GM18517 (cell line): ENCODE data around the gene GCNT1.
"Not testable (repeated sequence)": the region's sequence is repeated elsewhere in the genome, so short reads cannot be mapped to it uniquely, and the experiment has no call there.

Experiments used
- ATAC-seq: cut with Tn5 transposase; IDR thresholded peaks from one replicate; pipeline ENCODE4 v1.9.1; 2021; ENCODE audit warnings: mild to moderate bottlenecking, moderate library complexity; ENCODE audit not compliant: unreplicated experiment

The GCNT1 gene

DNA sequence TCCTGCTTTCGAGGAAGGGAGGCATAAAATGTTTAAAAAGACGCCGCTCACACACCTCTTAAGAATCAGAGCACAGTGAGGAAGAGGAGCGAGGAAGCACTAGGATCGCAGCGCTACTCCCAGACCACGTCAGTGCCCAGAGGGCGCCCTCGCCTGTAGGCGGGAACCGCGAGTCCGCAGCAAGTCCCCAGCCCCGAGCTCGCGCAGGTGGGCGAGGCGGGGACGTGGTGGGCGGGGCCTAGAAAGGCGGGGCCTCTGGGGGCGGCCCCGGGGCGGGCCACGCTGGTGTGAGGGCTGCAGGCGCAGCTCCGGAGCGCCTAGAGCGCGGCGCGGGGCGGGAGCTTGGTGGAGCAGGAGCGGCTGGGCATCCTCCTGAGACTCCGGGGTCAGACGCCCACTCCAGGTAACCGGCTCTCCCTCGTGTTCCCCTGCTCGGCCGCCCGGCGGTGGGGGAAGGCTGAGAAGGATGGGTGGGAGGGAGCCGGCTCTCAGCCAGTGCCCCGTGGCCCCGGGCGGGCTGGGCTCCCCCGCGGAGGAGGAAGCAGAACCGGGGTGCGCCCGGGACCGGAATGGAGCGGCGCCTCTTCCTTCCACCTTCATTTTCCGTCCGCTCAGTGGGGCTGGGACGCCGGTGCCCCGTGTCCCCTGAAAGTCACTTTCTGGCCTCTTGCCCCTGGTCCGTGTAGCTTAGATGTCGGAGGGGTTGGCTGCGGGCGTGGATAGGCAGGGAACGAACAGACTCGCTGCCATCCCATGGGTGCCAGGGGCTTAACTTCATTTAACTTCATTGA is at the start of gene GCNT1:
GCNT1 (plus strand) TSS at position 280 of the 791 bp plus-strand sequence. CDS start 43,200 bp downstream, outside the sequence.
- peak; percentile 76 for ATAC-seq

DNA sequence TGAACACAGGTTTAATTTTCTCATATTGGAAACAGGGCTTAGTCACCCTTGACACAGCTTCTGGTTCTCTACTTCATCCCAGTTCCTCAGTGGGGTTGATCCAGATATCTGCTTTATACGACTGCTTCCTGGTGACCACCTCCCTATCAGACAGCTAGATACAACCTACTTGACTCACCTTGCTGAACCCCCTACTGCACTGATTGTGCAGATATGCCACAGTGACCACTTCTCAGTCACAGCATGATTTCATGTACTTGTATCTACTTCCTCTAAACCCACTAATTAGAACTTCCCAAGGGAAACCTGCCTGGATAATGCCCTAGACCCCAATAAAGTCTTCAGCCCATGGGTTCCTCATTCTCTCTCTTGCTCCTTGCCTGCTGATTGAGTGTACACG is 46.3 kb upstream of the GCNT1 start:
- ATAC-seq: no peak

DNA sequence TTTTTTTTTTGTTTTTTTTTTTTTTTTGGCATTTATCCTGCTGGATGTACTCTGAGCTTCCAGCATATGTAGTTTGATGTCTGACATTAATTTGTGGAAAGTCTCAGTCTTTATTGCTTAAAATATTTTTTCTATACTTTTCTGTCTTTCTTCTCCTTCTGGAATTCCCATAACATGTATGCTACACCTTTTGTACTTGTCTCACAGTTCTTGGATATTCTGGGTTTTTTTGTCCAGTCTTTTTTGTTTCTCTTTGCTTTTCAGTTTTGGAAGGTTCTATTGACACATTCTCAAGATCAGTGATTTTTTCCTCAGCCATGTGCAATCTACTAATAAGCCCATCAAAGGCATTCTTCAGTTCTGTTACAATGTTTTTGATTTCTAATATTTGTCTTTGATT is 45.3 kb upstream of the GCNT1 start:
- ATAC-seq: no peak

DNA sequence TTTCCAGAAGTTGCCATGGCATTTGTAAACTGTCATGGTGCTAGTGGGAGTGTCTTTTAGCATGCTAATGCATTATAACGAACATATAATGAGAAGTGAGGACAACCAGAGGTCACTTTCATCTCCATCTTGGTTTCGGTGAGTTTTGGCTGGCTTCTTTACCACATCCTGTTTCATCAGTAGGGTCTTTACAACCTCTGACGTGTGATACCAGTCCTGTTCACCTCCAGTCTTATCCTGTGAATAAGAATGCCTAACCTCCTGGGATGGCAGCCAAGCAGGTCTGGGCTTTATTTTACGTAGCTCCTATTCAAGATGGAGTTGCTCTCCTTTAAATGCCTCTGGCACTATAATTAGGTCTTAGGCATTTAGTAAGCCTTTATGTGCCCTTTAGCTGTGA is 44.3 kb upstream of the GCNT1 start:
- no peak for ATAC-seq

DNA sequence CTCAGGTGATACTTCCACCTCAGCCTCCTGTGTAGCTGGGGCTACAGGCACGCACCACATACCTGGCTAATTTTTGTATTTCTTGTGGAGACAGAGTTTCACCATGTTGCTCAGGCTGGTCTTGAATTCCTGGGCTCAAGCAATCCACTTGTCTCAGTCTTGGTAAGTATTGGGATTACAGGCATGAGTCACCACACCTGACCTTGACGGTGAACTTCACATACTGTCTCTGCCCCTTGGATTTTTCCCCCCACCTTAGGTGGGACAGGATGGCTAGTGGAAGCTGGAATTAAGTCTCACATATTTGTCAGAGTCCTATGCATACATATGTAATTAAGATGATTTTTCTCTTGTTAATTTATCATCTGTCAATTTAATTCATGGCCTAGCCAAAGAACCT is 43.8 kb upstream of the GCNT1 start:
- no peak for ATAC-seq

DNA sequence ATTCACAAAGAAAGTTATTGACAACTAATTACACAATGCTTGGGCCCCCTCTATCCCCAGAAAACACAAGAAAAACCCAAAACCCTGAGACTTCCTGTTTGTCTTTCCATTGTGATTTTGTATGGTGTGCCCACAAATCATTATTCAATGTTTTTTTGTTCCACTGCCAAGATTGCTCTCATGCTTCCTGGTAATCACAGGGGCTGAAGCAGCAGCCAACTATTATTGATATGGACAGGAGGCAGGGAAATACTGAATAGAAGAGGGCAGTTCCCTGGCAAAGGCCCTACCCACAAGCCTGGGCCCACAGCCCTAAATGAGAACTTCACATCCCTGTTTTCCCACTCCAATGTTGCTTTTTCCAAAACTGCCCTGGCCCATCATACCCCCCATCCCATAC is 43.3 kb upstream of the GCNT1 start:
- ATAC-seq: no peak

DNA sequence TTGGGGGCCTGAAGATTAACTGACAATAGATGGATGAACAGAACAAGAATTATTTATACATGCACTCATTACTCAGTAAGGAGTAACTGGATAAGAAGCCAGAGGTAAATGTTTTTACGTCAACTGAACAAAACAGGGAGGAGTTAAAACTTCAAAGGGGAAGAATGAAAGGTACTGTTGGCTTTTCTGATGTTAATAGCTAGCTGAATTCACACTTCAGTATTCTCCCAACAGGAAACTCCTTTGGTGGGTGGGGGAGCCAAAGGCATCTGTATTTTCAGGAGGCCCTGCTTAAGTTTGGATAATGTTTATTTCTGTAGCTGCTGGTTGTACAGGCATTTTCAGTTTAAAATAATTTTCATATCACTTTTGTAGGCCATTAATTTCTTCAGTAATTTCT is 41.6 kb upstream of the GCNT1 start:
- no peak for ATAC-seq

DNA sequence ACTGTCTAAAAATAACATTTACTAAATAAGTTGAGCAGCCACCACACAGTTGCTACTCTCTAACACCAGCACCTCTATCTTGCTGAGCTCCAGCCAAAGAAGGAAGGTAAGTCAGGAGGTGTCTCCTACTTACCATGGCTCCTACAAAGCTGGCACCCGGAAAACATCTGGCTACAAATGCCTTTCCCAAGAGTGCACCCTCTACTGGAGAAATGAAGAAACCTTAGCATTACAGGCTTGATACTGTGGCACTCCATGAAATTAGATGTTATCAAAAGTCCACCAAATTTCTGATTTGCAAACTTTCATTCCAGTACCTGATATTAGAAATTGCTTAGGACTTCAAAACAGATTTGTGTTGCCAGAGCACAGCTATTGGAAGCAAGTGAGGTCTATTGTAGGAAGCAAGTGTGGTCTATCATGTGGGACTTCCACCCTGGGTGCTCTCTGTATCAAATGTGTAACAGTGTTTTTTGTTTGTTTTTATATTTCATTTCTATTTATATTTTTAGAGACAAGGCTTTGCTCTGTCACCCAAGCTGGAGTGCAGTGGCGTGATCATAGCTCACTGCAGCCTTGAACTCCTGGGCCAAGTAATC is 39.1 kb upstream of the GCNT1 start:
- no peak for ATAC-seq

DNA sequence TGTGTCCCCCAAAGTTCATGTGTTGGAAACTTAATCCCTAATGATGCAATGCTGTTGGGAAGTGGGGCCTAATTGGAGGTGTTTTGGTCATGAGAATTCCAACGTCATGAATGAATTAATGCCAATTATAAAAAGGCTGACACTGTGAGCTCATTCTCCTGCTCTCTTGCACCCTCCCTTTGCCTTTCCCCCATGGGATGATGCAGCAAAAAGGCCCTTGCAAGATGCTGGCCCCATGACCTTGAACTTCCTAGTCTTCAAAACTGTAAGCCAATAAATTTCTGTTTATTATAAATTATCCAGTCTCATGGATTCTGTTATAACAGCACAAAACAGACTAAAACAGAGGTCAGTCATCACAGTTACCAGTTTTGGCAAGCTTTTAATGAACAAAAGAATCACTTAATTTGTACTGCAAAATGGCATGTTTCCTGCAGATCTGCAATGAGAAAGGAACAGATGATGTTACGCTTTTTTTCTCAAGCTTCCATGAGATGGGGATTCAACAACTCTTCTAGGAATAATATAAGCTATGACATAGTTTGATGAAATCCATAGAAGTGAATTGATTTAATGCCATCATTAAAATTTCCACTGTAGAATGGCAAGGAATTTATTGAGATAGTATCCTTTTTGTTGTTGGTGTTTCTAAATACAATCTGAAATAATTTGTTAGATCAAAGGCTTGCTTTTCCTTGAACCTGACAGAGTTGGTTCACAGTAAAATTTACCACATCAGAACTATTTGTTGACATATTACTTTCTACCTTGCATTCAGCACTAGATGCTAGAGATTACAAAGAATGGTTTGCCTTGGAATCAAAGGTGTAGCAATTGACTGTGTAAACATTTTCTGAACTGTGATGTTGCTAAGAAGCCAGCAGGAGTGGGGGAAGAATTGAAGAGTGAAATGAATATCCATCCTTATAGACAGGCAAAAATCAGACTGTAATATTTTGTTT is 35.5 kb upstream of the GCNT1 start:
- no peak for ATAC-seq

DNA sequence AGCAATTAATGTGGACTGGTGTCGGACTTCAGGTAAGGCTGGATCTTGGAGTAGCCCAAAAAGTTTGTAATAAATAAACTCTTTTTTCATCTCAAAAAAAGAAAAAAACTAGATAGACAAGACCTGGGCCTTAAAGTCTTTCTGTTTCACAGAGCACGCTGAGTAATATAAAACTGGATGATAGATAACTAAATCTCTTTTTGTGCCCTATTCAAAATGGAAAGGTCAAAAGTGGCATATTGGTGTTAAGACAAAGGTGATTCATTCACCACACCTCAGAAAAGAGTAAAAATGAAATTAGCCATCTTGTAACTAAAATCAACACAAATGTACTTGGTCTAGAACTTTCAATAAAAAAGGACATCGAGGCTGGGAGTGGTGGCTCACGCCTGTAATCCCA is 34.5 kb upstream of the GCNT1 start:
- ATAC-seq: no peak

DNA sequence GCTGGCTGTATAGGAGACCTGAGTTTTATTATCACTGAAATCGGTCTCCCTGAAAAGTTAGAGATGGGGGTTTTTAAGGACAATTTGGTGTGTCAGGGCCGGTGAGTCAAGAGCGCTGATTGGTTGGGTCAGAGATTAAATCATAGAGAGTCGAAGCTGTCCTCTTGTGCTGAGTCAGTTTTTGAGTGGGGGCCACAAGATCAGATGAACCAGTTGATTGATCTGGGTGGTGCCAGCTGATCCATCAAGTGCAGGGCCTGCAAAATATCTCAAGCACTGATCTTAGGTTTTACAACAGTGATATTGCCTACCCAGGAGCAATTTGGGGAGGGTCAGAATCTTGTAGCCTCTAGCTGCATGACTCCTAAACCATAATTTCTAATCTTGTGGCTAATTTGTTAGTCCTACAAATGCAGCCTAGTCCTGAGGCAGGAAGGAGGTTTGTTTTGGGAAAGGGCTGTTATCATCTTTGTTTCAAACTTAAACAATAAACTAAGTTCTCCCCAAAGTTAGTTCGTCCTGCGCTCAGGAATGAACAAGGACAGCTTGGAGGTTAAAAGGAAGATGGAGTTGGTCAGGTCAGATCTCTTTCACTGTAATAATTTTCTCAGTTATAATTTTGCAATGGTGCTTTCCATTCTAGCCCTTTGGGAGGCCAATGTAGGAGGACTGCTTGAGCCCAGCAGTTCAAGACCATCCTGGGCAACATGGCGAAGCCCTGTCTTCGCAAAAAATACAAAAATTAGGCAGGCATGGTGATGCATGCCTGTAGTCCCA is 33.1 kb upstream of the GCNT1 start:
- no peak for ATAC-seq

DNA sequence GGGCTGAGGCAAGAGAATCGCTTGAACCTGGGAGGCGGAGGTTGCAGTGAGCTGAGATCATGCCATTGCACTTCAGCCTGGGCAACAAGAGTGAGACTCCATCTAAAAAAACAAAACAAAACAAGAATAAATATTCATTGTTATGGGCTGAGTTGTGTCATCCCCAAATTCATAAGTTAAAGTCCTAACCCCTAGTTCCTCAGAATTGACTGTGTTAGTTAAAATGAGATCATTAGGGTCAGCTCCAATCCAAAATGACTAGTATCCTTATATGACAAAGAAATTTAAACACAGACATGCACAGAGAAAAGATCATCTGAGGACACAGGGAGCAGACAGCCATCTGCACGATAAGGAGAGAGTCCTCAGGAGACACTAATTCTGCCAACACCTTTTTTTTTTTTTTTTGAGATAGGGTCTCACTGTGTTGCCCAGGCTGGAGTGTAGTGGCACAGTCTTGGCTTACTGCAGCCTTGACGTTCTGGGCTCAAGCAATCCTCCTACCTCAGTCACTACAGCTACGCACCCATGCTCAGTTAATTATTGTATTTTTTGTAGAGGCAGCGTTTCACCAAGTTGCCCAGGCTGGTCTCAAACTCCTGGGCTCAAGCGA is 32.1 kb upstream of the GCNT1 start:
- ATAC-seq: no peak

DNA sequence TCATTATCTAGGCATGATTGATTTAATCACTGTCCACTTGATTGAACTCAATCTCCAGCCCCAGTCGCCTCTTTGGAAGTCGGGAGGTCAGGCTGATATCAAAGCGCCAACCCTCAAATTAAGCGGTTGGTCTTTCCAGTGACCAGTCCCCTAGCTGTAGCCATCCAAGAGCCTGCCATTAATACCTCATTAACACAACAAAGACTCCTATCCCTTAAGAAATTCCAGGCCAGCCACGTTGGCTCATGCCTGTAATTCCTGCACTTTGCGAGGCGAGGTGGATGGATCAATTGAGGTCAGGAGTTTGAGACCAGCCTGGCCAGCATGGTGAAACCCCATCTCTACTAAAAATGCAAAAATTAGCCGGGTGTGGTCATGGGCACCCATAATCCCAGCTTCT is 27.4 kb upstream of the GCNT1 start:
- ATAC-seq: no peak

DNA sequence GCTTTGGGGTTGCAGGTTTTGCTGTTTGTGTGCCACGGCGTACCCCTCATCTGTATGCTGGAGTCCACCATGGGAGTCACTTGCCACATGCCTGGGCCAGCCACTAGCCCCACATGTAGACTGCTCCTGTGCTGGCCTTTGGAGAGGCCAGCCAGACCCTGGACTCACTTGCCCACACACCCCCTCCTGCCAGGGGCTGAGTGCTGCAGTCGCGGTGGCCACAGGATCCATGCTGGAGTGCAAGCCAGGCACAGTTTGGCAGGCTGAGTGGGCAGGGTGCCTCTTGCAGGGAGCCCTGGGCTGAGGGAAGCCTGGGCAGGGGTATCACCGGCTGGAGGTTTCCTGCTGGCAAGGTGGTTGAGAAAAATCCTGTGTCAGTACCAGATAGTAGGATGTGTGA is 25.6 kb upstream of the GCNT1 start:
- no peak for ATAC-seq

DNA sequence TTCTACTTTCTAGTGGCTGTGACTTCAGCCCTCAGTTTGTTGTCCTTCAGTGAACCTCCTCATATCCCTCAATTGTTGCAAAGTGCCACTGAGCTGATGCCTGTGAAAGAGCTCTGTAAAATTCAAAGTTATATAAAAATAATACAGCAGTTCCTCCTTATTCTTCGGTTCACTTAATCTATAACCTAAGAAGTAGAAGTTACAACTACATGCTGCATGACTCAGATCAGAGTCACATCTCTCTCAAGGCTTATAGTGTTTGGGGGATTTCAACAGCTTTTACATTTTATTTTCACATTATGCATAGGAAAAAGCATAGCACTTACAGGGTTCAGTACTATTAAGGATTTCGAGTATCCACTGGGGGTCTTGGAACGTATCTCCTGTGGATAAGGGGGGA is 25.1 kb upstream of the GCNT1 start:
- ATAC-seq: no peak

DNA sequence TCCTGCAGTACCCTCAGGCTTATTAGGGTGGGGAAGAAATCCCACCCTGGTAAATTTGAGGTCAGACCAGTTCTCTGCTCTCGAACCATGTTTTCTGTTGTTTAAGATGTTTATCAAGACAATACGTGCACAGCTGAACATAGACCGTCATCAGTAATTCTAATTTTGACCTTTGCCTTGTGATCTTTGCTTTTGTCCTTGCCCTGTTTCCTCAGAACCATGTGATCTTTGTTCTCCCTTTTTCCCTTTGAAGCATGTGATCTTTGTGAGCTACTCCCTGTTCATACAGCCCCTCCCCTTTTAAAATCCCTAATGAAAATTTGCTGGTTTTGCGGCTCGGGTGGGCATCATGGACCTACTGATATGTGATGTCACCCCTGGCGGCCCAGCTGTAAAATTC is 24.1 kb upstream of the GCNT1 start:
- not testable (repeated sequence) for ATAC-seq

DNA sequence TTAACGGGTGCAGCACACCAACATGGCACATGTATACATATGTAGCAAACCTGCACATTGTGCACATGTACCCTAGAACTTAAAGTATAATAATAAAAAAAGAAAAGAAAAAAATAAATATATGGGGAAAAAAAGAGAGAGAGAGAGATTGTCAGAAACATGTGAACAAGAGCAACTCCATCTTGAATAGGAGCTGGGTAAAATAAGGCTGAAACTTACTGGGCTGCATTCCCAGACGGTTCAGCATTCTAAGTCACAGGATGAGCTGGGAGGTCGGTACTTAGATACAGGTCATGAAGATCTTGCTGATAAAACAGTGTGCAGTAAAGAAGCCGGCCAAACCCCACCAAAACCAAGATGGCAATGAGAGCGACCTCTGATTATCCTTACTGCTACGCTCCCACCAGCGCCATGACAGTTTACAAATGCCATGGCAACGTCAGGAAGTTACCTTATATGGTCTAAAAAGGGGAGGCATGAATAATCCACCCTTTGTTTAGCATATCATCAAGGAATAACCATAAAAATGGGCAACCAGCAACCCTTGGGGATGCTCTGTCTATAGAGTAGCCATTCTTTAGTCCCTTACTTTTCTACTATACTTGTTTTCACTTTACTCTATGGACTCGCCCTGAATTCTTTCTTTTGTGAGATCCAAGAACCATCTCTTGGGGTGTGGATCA is 21.8 kb upstream of the GCNT1 start:
- not testable (repeated sequence) for ATAC-seq

DNA sequence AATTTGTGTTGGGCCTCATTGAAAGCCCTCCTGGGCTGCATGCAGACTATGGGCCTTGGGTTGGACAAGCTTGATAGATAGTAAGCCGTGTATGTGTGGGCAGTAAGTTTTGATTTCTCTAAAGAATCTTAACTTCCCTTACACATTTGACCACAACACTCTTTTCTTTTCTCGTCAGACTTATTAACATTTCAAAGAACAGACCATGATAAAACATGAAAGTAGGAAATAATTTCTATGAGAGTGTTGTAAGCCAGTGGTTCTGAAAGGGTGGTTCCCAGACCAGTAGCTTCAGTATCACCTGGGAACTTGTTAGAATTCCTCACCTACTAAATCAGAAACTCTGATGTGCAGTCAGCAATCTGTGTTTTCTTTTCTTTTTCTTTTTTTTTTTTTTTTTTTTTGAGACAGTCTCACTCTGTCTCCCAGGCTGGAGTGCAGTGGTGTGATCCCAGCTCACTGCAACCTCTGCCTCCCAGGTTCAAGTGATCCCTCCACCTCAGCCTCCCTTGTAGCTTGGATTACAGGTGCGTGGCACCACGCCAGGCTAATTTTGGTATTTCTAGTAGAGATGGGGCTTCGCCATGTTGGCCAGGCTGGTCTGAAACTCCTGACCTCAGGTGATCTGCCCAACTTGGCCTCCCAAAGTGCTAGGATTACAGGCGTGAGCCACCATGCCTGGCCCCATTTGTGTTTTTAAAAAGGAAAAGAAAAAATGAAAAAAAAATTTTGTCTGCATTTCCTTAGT is 20.0 kb upstream of the GCNT1 start:
- ATAC-seq: peak; percentile 84
